ENCODE results near the gene JARID2.

DNA sequence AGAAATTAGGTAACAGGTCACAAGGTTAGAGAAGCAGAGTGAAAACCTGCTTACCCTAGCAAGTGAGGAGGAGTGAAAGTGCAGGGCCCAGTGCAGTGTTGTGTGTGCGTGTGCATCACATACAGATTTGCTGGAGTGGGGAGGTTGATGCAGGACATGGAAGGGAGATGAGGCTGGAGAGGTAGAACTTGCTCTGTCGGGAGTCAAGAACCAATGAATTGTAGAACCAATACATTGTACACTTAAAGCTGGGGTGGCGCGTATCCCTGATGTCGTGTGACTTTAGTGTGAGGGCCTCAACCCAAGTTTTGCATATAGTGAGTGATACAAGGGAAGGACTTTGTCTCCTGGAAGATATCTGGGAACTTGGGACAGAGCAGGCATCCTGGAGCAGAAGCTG, 48.6 kb downstream of the JARID2 start:
- no peak for TF ChIP-seq EZH2 (IDR thresholded peaks at IDR 0.05)
- TF ChIP-seq POLR2AphosphoS5 (IDR thresholded peaks at IDR 0.05; ENCODE audit: borderline replicate concordance, low read depth, low read length), result no peak
- no peak for TF ChIP-seq FOXP2 (optimal IDR thresholded peaks at IDR 0.05; ENCODE audit: control extremely low read depth, extremely low read length, insufficient read depth)
